Body of pancreas (tissue), 4 donors: ENCODE data around the gene ZPR1. TPM values are rescaled to one million over a fixed set of nuclear protein-coding genes. Genes with fewer than 3 reads are reported as not detected.

ENCODE experiments used
- ATAC-seq: fragments of 150-250 bp; one replicate; pipeline ENCODE4 v1.9.1; 2016
- DNase-seq, 4 donors: peaks; one replicate each; pipeline ENCODE4 v3.0.0-alpha.2; 2019
- H3K27ac ChIP-seq, 4 donors: fragments of 200-600 bp; sonication (generic); 1 replicate in 3 of 4; 2 replicates in 1 of 4; pipeline versions ENCODE4 v1.5.1 to v1.6.1; 2016 to 2019; ENCODE audit warnings: mild to moderate bottlenecking in 1 of 4, mixed read lengths in 1 of 4, moderate library complexity in 1 of 4
- H3K27me3 ChIP-seq, 2 donors: fragments of 200-600 bp; sonication (generic); one replicate each; pipeline ENCODE4 v1.6.0; 2016; ENCODE audit warnings: mild to moderate bottlenecking in 1 of 2
- H3K36me3 ChIP-seq, 2 donors: fragments of 200-600 bp; sonication (generic); replicated peaks in 1 of 2; 2 replicates each; pipeline ENCODE4 v1.5.1; 2016; ENCODE audit warnings: low read depth in 2 of 2; ENCODE audit not compliant: insufficient read depth in 1 of 2
- H3K4me1 ChIP-seq: fragments of 200-600 bp; sonication (generic); one replicate; pipeline ENCODE4 v1.6.0; 2016
- H3K4me3 ChIP-seq, 2 donors: fragments of 200-600 bp; sonication (generic); 1 replicate in 1 of 2; 2 replicates in 1 of 2; pipeline ENCODE4 v1.5.1; 2016 to 2019
- H3K9me3 ChIP-seq, 3 donors: fragments of 200-600 bp; sonication (generic); 1 replicate in 2 of 3; 2 replicates in 1 of 3; pipeline ENCODE4 v1.5.1; 2016
- POLR2A ChIP-seq, 3 donors: fragments of 450-650 bp; IDR thresholded peaks; one replicate each; pipeline ENCODE4 v1.6.1; 2016; ENCODE audit warnings: antibody characterized with exemption in 3 of 3, mild to moderate bottlenecking in 2 of 3
- WGBS, 2 donors: methylation state at CpG; one replicate each; pipeline ENCODE4 v1.1.5; 2017; 5-methylcytosine and 5-hydroxymethylcytosine counted together
- intact Hi-C: fragments of 100-400 bp; cut with DNase I; formaldehyde crosslinking; loops from one replicate; pipeline ENCODE4 v1.15.1; 2023
- total RNA-seq, 2 donors: library from RNA; depleted of rRNA; stranded (reverse); fragments of >200 nt; gene quantifications; one replicate each; pipeline ENCODE4 v1.1.0, GENCODE V29; 2016
- TF ChIP-seq, protein P1 (sequence below), 7 experiments: fragments of 450-650 bp in 4 of 7; fragments of 200-600 bp in 3 of 7; sonication (generic) in 3 of 7; IDR thresholded peaks; one replicate each; pipeline ENCODE4 v1.5.1; 2016 to 2019; ENCODE audit warnings: antibody characterized with exemption in 7 of 7

Gene ZPR1
- total RNA-seq, 2 donors from 2014 or later: 4.3 to 36.6 TPM

DNA sequence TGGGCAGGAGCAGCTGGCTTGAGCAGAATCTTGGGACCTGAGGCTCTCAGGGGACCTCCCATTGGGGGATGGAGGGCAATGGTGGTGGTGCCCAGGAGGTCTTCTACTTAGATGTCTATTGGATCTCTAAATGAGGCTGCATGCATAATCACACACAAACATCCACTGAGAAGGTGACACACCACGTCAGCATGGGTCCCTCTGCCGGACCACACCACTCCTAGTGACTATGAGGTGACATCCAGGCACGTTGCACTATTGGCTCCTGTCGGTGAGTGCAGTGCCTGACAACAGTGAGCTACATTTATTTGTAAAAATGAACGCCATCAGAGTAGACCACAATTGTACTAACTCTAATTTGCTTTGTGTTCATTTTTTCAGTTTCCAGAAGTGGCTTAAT is 37.6 kb upstream of the ZPR1 start:
- no peaks in the 10 kb centered on the region for H3K9me3 ChIP-seq
- peaks cover 11% of the 10 kb centered on the region for H3K4me1 ChIP-seq
- H3K36me3 ChIP-seq: no peaks in the 10 kb centered on the region
- no peak for TF ChIP-seq POLR2A (IDR thresholded peaks at IDR 0.05)
- TF ChIP-seq, protein P1, sequence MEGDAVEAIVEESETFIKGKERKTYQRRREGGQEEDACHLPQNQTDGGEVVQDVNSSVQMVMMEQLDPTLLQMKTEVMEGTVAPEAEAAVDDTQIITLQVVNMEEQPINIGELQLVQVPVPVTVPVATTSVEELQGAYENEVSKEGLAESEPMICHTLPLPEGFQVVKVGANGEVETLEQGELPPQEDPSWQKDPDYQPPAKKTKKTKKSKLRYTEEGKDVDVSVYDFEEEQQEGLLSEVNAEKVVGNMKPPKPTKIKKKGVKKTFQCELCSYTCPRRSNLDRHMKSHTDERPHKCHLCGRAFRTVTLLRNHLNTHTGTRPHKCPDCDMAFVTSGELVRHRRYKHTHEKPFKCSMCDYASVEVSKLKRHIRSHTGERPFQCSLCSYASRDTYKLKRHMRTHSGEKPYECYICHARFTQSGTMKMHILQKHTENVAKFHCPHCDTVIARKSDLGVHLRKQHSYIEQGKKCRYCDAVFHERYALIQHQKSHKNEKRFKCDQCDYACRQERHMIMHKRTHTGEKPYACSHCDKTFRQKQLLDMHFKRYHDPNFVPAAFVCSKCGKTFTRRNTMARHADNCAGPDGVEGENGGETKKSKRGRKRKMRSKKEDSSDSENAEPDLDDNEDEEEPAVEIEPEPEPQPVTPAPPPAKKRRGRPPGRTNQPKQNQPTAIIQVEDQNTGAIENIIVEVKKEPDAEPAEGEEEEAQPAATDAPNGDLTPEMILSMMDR (IDR thresholded peaks at IDR 0.05): no peak
- intact Hi-C loops: no loop called here
- no peak overlapping the region for H3K4me3 ChIP-seq
- no peak for ATAC-seq
- 78 to 81% methylated on average over 5 of the region's 5 CpGs for WGBS, 2 donors
- H3K27ac ChIP-seq: no peak overlapping the region
- no peak for DNase-seq
- H3K27me3 ChIP-seq: no peaks in the 10 kb centered on the region

DNA sequence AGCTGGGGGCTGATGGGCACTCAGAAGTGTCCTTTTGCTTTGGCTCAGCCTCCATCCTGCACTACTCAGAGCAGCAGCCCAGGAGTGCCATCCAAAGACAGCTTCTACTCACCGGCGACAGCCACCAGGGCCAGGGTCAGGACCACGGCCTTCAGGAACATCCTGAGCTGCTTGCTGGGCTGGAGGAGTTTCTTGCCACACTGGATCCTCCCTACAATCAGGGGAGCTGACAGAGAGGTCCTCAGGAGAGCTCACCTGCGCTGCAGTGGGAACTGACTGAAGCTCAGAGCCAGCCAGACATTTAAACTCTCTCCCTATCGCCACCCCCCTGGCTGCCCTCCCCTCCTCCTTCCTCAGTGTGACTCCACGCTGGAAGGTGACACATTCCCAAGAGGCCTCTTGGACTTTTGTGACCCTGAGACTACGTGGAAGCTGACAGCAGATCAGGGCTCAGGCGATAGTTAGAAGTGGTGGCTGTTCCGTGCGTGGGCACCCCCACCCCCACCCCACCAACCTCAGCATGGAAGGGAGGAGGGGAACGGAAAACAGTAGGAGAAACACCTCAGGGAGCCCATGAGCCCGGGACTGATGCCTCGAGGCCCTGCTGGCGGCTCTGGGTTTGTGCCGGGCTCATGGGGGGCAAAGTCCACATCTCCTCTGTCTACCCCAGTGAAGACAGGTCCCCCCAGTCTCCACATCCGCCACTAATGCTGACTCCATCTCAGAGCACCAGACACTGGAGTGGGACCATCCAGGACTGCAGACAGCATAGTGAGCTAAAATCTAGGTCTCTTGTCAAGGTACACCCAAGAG is 35.4 kb upstream of the ZPR1 start, which contains the start of gene APOA4:
TSS of gene APOA4 (minus strand) at position 274 of the 813 bp plus-strand sequence. CDS start at position 161, 113 bp downstream.
- ATAC-seq (no peak), DNase-seq (no peak)
- intact Hi-C loops: no loop called here
- 61 to 70% methylated on average over 3 to 15 of the region's 16 CpGs for WGBS, 2 donors
- no peaks in the 10 kb centered on the region for H3K27me3 ChIP-seq
- TF ChIP-seq, protein P1 (IDR thresholded peaks at IDR 0.05): no peak
- no peak for TF ChIP-seq POLR2A (IDR thresholded peaks at IDR 0.05)
- no peaks in the 10 kb centered on the region for H3K36me3 ChIP-seq
- H3K4me1 ChIP-seq: no peaks in the 10 kb centered on the region
- H3K27ac ChIP-seq: no peak within 1 kb of the TSS
- H3K4me3 ChIP-seq: no peak within 1 kb of the TSS
- H3K9me3 ChIP-seq: no peaks in the 10 kb centered on the region

DNA sequence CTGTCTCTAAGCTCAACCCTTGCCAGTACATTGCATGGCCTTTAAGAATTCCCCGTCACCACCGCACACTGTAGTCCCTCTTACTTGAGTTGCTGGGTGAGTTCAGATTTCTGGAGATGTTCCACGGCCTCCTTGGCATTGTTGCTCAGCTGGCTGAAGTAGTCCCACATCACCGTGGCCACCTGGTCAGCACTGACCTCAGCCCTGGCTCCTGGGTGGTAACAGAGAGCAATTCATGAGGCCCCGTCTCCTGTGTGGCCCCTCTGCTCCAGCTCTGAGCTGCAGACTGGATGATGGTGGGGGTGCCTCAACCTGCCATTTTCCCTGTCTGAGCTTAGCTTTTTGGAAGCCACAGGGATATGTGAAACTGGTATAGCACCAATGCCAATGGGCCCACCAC is 34.8 kb upstream of the ZPR1 start:
- WGBS, 2 donors: 70 to 78% methylated on average over 5 of the region's 5 CpGs
- Histone ChIP-seq H3K4me1 (no peaks in the 10 kb centered on the region), H3K27ac (no peak overlapping the region), H3K9me3 (no peaks in the 10 kb centered on the region), H3K36me3 (no peaks in the 10 kb centered on the region), H3K4me3 (no peak overlapping the region), H3K27me3 (no peaks in the 10 kb centered on the region)
- no peak for DNase-seq
- TF ChIP-seq POLR2A (IDR thresholded peaks at IDR 0.05): no peak
- TF ChIP-seq, protein P1 (IDR thresholded peaks at IDR 0.05): no peak
- ATAC-seq: no peak
- intact Hi-C loops: no loop called here

DNA sequence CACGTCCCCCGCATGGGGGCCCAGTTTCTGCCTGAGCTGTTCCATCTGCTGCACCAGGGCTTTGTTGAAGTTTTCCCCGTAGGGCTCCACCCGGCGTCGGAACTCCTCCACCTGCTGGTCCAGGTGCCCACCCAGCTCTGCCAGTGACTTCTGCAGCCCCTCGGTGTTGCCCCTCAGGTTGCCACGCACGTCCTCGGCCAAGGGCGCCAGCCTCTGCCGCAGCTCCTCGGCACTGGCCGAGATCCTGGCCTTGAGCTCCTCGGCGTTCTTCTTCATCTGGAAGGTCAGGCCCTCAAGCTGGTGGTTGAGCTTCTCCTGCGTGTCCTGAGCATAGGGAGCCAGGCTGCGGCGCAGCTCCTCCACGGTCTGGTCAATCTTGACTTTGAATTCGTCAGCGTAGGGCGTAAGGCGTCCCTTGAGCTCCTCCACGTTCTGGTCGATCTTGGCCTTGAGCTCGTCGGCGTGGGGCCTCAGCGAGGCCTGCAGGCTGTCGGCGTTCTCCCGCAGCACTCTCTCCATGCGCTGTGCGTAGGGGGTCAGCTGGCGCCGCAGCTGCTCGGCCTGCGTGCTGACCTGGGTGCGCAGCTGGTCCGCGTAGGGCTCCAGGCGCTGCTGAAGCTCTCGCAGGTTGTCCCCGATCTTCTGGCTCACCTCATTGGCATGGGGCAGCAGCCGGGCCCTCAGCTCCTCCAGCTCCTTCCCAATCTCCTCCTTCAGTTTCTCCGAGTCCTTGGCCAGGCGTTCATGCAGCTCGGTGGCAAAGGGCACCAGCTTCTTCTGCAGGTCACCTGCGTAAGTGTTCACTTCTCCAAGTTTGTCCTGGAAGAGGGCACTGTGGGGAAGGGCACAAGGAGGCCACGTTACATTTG is 33.5 kb upstream of the ZPR1 start:
- Histone ChIP-seq H3K27me3 (no peaks in the 10 kb centered on the region), H3K9me3 (no peaks in the 10 kb centered on the region), H3K27ac (no peak overlapping the region), H3K4me1 (no peaks in the 10 kb centered on the region), H3K36me3 (no peaks in the 10 kb centered on the region), H3K4me3 (no peak overlapping the region)
- intact Hi-C loops: no loop called here
- DNase-seq: no peak
- TF ChIP-seq POLR2A (IDR thresholded peaks at IDR 0.05): no peak
- TF ChIP-seq, protein P1 (IDR thresholded peaks at IDR 0.05): no peak
- no peak for ATAC-seq
- 91 to 93% methylated on average over 24 to 44 of the region's 51 CpGs for WGBS, 2 donors
